HG03521 (cell line): ENCODE results near the gene MTSS2.
"Not testable (repeated sequence)": the region's sequence is repeated elsewhere in the genome, so short reads cannot be mapped to it uniquely, and the experiment has no call there.

Experiments
- ATAC-seq: cut with Tn5 transposase; IDR thresholded peaks from one replicate; pipeline ENCODE4 v1.9.1; 2021; ENCODE audit warnings: mild to moderate bottlenecking, moderate library complexity; ENCODE audit not compliant: unreplicated experiment

Gene MTSS2

DNA sequence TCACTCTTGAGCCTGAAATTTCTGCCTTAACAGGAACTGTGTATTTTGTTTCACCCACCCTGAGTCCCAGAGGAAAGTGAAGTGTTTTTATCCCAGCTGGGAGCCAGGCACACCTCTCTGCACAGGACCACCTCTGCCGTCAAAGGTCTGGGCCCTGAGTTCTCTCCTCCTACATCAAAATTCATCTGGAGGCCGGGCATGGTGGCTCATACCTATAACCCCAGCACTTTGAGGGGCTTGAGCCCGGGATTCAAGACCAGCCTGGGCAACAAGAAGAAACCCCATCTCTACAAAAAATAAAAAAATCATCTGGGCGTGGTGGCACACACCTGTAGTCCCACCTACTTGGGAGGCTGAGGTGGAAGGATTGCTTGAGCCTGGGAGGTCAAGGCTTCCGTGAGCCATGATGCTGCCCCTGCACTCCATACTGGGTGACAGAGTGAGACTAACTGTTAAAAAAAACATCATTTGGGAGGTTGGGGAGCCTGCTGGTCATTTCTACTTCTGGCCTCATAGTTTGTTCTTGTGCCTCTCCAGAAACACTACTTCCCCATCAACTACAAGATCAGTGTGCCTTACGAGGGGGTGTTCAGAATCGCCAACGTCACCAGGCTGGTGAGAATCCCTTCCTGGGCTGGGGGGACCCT lies 29.7 kb downstream of the MTSS2 start:
- ATAC-seq, result no peak

DNA sequence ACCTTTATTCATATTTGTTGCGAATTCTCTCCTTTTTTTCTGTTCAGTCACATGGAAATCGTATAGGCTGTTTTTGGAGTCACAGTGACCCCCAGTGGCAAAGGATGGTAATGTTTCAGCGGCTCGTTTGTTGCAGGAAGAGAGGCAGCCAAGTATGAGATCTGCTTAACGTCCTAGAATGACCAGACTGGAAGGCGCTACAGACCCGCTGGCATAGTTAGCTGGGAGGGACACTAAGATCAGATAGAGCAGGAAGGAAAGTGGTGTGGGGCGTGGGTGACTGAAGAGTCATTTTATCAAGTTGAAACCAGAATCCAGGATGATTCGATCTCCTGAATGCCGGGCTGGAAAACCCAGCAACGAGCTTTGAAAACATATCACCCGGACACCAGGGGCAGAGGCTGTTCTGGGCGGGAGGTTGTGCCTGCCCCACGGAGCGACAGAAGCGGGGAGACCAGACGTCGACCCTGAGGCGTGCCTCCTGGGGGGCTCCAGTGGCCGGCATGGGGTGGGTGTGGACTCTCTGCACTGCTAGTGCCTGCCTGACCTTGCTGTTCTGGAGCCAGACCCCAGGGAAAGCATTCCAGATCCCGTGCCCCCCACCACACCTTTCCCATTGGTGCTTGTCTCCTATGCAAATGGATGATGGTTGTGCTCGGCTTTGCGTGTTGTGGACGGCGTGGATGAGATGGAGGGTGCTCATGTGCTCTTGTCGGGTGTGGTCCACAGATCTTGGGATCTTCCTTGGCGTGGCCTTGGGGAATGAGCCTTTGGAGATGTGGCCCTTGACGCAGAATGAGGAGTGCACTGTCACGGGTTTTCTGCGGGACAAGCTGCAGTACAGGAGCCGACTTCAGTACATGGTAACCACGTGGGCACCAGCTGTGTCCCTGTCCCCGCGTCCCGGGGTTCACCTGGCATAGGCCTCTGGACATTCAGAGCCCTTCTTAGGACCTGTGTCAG lies 31.8 kb downstream of the MTSS2 start:
- ATAC-seq, result no peak

DNA sequence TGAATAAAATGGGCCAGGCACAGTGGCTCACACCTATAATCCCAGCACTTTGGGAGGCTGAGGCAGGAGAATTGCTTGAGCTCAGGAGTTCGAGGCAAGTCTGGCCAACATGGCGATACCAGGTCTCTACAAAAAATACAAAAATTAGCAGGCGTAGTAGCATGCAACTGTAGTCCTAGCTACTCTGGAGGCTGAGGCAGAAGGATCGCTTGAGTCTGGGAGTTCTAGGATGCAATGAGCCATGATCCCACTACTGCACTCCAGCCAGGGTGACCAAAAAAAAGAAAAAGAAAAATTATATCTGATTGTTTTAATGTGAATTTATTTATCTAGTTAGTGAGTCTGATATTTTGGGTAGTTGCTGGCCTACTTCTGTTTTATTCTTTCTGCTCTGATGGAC lies 32.4 kb downstream of the MTSS2 start:
- ATAC-seq, result no peak

DNA sequence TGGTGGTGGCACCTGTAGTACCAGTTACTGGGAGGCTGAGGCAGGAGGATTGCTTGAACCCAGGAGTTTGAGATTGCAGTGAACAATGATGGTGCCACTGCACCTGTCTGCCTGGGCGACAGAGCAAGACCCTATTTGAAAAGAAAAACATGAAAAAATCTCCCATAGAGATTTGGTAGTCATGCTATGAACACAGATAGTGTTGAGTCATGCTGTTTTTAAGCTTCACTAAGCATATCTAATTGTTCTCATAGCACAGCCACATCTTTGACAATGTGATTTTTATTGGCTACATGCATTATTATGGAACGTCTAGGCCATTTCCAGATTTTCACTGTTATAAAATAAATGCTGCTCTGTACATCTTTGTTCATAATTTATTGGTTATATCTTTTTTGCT lies 33.5 kb downstream of the MTSS2 start:
- no peak for ATAC-seq

- ATAC-seq, result no peak
Measured at GRCh38 chr16:70651524-70651923, 34.3 kb downstream of the MTSS2 start.

GRCh38 chr16:70650216-70650615 lies 35.6 kb downstream of the MTSS2 start:
- no peak for ATAC-seq

GRCh38 chr16:70649300-70649699 lies 36.6 kb downstream of the MTSS2 start:
- no peak for ATAC-seq

- no peak for ATAC-seq
Measured at GRCh38 chr16:70648606-70649005, 37.2 kb downstream of the MTSS2 start.

DNA sequence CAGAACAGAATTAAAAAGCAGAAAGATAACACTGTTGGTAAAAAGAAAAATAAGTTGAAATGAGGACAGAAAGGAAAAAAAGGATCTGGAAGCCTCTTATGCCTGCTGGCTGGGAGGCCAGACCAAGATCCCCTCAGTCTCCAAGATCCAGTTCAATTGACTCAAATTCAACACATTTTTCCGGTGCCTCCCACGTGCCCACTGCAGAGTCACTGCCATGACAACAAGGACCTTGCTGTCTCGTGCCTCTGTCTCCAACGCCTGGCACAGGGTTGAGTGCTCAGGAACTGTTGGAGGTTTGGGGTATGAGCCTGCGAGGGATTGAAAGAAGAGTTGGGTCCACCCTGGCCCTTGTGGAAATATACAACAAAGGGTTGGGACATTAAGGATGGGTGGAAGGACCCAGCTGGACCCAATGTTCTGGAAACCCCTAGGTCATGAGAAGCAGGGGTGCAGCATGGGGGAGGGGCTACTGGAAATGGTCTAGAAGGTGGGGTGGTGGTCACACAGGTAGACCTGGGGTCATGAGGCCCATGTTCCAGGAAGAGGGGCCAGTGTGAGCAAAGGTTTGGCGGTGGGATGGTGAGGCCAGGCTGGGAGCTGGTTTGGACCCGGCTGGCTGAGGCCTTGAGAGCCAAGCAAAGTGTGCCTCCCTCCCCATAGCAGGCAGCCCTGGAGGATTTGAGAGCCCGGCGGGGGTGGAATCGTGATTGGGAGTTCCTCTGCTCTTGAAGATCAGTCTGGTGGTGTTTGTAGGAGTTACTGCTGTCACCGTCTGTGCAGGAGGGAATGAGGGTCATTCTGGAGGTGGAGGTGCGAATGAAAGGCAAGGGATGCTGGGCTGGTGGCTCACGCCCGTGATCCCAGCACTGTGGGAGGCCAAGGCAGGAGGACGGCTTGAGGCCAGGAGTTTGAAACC lies 38.2 kb downstream of the MTSS2 start:
- ATAC-seq, result no peak

DNA sequence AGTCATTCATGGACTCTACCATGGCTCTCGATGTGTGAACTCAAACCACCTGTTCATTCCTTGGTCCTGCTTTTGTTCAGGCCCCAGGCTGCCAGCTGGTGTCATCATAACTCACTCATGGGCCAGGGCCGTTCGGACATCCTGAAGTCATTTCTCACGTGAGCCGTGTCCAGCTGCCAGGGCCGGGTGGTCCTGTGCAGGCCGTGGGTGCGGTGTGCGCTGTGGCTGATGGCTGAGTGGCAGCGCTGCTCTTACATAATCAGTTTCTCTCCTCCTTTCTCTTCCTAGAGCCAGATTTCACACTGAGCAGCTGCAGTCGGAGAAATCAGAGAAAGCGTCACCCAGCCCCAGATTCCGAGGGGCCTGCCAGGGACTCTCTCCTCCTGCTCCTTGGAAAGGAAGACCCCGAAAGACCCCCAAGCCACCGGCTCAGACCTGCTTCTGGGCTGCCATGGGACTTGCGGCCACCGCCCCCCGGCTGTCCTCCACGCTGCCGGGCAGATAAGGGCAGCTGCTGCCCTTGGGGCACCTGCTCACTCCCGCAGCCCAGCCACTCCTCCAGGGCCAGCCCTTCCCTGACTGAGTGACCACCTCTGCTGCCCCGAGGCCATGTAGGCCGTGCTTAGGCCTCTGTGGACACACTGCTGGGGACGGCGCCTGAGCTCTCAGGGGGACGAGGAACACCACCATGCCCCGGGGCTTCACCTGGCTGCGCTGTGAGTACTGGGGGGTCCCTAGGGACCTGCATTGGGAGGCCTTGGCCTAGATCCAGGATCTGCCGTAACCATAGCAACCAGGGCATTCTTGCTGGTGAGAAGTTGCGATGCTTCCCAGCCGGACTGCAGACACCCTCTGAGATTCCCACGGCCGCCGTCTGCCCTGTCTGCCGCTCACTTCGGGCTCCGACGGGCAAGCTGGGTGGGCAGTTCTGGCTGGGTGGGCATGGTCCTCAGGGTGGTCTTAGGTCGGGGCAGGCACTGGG lies 39.3 kb downstream of the MTSS2 start, which contains the start of gene IL34:
IL34 (plus strand) TSS at position 300 of the 982 bp plus-strand sequence; CDS start at position 689, 389 bp downstream.
- ATAC-seq, result no peak

- no peak for ATAC-seq
Measured at GRCh38 chr16:70644763-70645597, 40.9 kb downstream of the MTSS2 start.

GRCh38 chr16:70643264-70643663 lies 42.6 kb downstream of the MTSS2 start:
- ATAC-seq, result not testable (repeated sequence)

DNA sequence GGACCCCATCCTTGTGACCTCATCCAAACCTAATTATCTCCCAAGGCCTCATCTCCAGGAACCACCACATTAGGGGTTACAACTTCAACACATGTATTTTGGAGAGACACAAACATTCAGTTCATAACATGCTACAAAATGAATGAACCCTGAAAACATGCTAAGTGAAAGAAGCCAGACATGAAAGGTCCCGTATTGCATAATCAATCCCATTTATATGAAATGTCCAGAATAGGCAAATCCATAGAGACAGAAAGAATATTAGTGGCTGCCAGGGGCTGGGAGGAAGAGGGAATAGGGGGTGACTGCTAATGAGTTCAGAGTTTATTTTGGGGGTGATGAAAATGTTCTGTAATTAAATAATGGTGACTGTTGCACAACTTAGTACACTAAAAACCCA lies 43.2 kb downstream of the MTSS2 start:
- ATAC-seq, result no peak

DNA sequence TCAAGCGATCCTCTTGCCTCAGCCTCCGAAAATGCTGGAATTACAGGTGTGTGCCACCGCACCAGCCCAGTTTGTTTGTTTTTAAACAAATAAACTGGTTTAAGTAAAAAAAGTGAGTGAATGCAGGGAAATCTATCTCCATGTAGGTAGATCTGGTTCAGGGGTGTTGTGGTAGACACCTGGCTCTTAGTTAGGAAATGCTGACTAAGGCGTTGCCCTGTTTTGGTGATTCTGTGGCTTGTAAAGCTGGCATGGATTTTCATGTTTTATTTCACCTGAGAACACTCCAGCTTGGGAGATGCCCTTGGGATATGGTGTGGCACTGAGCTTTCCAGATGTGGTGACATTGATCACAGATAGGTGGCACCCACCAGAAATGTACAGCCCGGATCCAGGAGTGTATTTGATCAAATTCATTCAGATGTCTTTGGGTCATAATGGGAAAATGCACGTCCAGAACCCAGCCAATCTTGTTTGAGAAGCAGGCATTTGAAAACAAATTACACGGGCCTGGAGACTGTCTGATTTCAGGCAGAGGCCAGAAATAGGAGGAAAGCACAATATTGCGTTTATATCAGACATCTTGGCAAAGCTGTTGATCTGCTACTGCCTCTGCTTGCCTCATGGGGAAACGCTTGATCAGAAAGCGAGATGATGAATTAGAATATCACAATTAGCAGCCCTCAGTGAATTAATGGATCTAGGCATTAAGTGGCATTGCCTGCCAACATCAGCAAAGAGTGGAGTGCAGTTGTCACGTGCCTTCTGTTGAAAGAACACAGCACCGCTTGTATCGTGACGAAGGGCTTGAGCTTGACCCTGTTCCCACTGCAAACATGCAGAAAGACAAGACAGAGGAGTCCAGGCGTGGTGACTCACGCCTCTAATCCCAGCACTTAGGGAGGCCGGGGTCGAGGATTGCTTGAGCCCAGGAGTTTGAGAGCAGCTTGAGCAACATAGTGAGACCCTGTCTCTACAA lies 46.8 kb downstream of the MTSS2 start:
- no peak for ATAC-seq
